DOHH2 (cell line): ENCODE measurements around the gene KCNIP4.

Experiments
- H3F3A ChIP-seq: fragments of 200-600 bp; sonication (generic), shearing (Covaris generic); 2 replicates; pipeline ENCODE4 v1.6.0; 2016; ENCODE audit warnings: antibody characterized with exemption, mild to moderate bottlenecking; ENCODE audit not compliant: control insufficient read depth, insufficient read depth
- H3K27ac ChIP-seq: fragments of 200-600 bp; sonication (generic); 2 replicates; pipeline ENCODE4 v1.5.1; 2014; ENCODE audit warnings: low read depth, mild to moderate bottlenecking, low read length, moderate library complexity
- H3K27me3 ChIP-seq: fragments of 200-600 bp; sonication (generic); 2 replicates; pipeline ENCODE4 v1.6.1; 2014; ENCODE audit warnings: mild to moderate bottlenecking, low read length, mixed read lengths; ENCODE audit not compliant: control insufficient read depth
- H3K36me3 ChIP-seq: fragments of 200-600 bp; sonication (generic); 2 replicates; pipeline ENCODE4 v1.6.1; 2014; ENCODE audit warnings: mild to moderate bottlenecking, low read length, moderate library complexity, mixed read lengths; ENCODE audit not compliant: control insufficient read depth
- H3K4me1 ChIP-seq: fragments of 200-600 bp; sonication (generic); 2 replicates; pipeline ENCODE4 v1.6.1; 2014; ENCODE audit warnings: mild to moderate bottlenecking, low read length, mixed read lengths; ENCODE audit not compliant: control insufficient read depth
- H3K4me2 ChIP-seq: fragments of 200-600 bp; sonication (generic); 2 replicates; pipeline ENCODE4 v1.6.0; 2014; ENCODE audit warnings: mild to moderate bottlenecking, low read length, moderate library complexity
- H3K4me3 ChIP-seq: fragments of 200-600 bp; sonication (generic); 2 replicates; pipeline ENCODE4 v1.5.1; 2014; ENCODE audit warnings: mild to moderate bottlenecking, low read length, mixed read lengths
- H3K79me2 ChIP-seq: fragments of 200-600 bp; sonication (generic); 2 replicates; pipeline ENCODE4 v1.6.1; 2014; ENCODE audit warnings: mild to moderate bottlenecking, low read length, mixed read lengths; ENCODE audit not compliant: control insufficient read depth
- H3K9me2 ChIP-seq: fragments of 200-600 bp; sonication (generic); replicated peaks from 2 replicates; pipeline ENCODE4 v1.6.1; 2014; ENCODE audit warnings: mild to moderate bottlenecking, low read length, mixed read lengths; ENCODE audit not compliant: control insufficient read depth
- H3K9me3 ChIP-seq: fragments of 200-600 bp; sonication (generic); 2 replicates; pipeline ENCODE4 v1.6.1; 2014; ENCODE audit warnings: antibody characterized with exemption, low read length, mixed read lengths; ENCODE audit not compliant: control insufficient read depth, insufficient read depth
- H4K20me1 ChIP-seq: fragments of 200-600 bp; sonication (generic); 2 replicates; pipeline ENCODE4 v1.6.0; 2014; ENCODE audit warnings: low read depth, mild to moderate bottlenecking, antibody characterized with exemption, low read length, moderate library complexity; ENCODE audit not compliant: control insufficient read depth, insufficient read depth
- EZH2phosphoT487 ChIP-seq: fragments of 200-600 bp; sonication (generic); IDR thresholded peaks from 2 replicates; pipeline ENCODE4 v1.6.1; 2017; ENCODE audit warnings: borderline replicate concordance, mild to moderate bottlenecking, antibody characterized with exemption, low read length, moderate library complexity, mixed read lengths
- TF ChIP-seq, protein P1 (sequence below): fragments of 200-600 bp; sonication (generic); IDR thresholded peaks from one replicate; pipeline ENCODE4 v1.5.1; 2014; ENCODE audit warnings: antibody characterized with exemption, mild to moderate bottlenecking, low read depth, low read length; ENCODE audit not compliant: poor library complexity, severe bottlenecking

KCNIP4 gene

GRCh38 chr4:21413807-21414370 is 534.7 kb downstream of the KCNIP4 start:
- Histone ChIP-seq H3K4me2 (no peak overlapping the region), H3K27me3 (no peaks in the 10 kb centered on the region), H3K4me1 (no peaks in the 10 kb centered on the region), H3K9me2 (no peaks in the 10 kb centered on the region), H3F3A (no peaks in the 10 kb centered on the region), H3K4me3 (no peak overlapping the region), H3K27ac (no peak overlapping the region), H3K36me3 (no peaks in the 10 kb centered on the region), H4K20me1 (no peaks in the 10 kb centered on the region), H3K79me2 (no peaks in the 10 kb centered on the region), H3K9me3 (no peaks in the 10 kb centered on the region)
- TF ChIP-seq EZH2phosphoT487: no peak
- TF ChIP-seq, protein P1, sequence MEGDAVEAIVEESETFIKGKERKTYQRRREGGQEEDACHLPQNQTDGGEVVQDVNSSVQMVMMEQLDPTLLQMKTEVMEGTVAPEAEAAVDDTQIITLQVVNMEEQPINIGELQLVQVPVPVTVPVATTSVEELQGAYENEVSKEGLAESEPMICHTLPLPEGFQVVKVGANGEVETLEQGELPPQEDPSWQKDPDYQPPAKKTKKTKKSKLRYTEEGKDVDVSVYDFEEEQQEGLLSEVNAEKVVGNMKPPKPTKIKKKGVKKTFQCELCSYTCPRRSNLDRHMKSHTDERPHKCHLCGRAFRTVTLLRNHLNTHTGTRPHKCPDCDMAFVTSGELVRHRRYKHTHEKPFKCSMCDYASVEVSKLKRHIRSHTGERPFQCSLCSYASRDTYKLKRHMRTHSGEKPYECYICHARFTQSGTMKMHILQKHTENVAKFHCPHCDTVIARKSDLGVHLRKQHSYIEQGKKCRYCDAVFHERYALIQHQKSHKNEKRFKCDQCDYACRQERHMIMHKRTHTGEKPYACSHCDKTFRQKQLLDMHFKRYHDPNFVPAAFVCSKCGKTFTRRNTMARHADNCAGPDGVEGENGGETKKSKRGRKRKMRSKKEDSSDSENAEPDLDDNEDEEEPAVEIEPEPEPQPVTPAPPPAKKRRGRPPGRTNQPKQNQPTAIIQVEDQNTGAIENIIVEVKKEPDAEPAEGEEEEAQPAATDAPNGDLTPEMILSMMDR: no peak

- H3K36me3 ChIP-seq: no peaks in the 10 kb centered on the region
- H4K20me1 ChIP-seq: no peaks in the 10 kb centered on the region
- no peak overlapping the region for H3K4me2 ChIP-seq
- H3K9me2 ChIP-seq: no peaks in the 10 kb centered on the region
- H3K79me2 ChIP-seq: no peaks in the 10 kb centered on the region
- no peak overlapping the region for H3K27ac ChIP-seq
- H3K4me1 ChIP-seq: no peaks in the 10 kb centered on the region
- no peaks in the 10 kb centered on the region for H3K9me3 ChIP-seq
- H3F3A ChIP-seq: no peaks in the 10 kb centered on the region
- H3K27me3 ChIP-seq: no peaks in the 10 kb centered on the region
- TF ChIP-seq, protein P1: no peak
- no peak for TF ChIP-seq EZH2phosphoT487
- no peak overlapping the region for H3K4me3 ChIP-seq
Measured at GRCh38 chr4:21411086-21411485, 537.5 kb downstream of the KCNIP4 start.

DNA sequence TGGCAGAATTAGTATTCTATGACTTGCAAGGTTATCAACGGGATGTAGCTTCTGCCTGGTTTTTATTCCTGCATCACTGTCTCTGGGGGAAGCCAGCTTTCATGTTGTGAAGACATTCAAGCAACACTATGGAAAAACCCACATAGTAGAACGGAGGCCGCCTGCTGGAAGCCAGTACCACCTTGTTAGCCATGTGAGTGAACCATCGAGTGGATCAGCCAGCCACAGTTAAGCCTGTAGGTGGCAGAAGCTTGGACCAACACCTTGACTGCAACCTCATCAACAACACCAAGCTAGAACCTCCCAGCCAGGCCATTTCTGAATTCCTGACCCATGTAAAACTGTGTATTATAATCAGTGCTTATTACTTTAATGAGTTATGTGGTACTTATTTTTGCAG is 538.2 kb downstream of the KCNIP4 start:
- Histone ChIP-seq H3K36me3 (no peaks in the 10 kb centered on the region), H4K20me1 (no peaks in the 10 kb centered on the region), H3K4me2 (no peak overlapping the region), H3K79me2 (no peaks in the 10 kb centered on the region), H3K27me3 (no peaks in the 10 kb centered on the region), H3K9me2 (no peaks in the 10 kb centered on the region), H3K4me1 (no peaks in the 10 kb centered on the region), H3K27ac (no peak overlapping the region), H3K4me3 (no peak overlapping the region), H3K9me3 (no peaks in the 10 kb centered on the region), H3F3A (no peaks in the 10 kb centered on the region)
- no peak for TF ChIP-seq EZH2phosphoT487
- TF ChIP-seq, protein P1: no peak

DNA sequence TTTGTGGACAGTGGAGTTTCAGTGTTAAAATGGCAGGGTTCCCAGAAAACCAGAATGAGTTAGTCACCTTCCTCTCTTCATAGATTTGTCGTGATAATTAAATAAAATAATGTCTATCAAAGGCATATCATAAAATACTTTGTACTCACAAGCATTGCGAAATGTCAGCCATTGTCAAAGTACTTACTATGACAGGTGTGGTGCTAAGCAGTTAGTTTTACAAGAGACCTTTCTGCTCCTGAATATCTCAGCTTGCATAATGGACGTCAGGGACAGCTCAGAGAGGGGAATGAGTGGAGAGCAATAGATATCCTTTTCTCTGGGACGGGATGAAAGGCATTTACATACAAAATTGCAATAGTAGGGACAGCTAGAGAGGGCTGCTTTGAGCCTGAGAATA is 560.9 kb downstream of the KCNIP4 start:
- no peak overlapping the region for H3K27ac ChIP-seq
- no peaks in the 10 kb centered on the region for H4K20me1 ChIP-seq
- no peaks in the 10 kb centered on the region for H3K27me3 ChIP-seq
- no peaks in the 10 kb centered on the region for H3K9me2 ChIP-seq
- H3K79me2 ChIP-seq: no peaks in the 10 kb centered on the region
- TF ChIP-seq, protein P1: no peak
- TF ChIP-seq EZH2phosphoT487: no peak
- H3K4me2 ChIP-seq: no peak overlapping the region
- no peaks in the 10 kb centered on the region for H3K4me1 ChIP-seq
- H3K36me3 ChIP-seq: no peaks in the 10 kb centered on the region
- no peaks in the 10 kb centered on the region for H3K9me3 ChIP-seq
- no peaks in the 10 kb centered on the region for H3F3A ChIP-seq
- H3K4me3 ChIP-seq: no peak overlapping the region
